Vagina (tissue), 2 donors: Measurements from ENCODE around the gene PGM2. TPM values are rescaled to one million over a fixed set of nuclear protein-coding genes. Genes with fewer than 3 reads are reported as not detected.

Experiments used
- DNase-seq, 2 donors: peaks; one replicate each; pipeline ENCODE4 v3.0.0-alpha.2; 2017; ENCODE audit errors: extremely low spot score in 2 of 2
- H3K27ac ChIP-seq: fragments of 200-600 bp; sonication (generic); one replicate; pipeline ENCODE4 v1.5.1; 2019
- H3K27me3 ChIP-seq: fragments of 200-600 bp; sonication (generic); one replicate; pipeline ENCODE4 v1.5.1; 2019
- H3K36me3 ChIP-seq, 2 donors: fragments of 200-600 bp; sonication (generic); one replicate each; pipeline ENCODE4 v1.5.1; 2017 to 2019
- H3K4me1 ChIP-seq: fragments of 200-600 bp; sonication (generic); one replicate; pipeline ENCODE4 v1.5.1; 2019
- H3K4me3 ChIP-seq, 2 donors: fragments of 200-600 bp; sonication (generic); 1 replicate in 1 of 2; 2 replicates in 1 of 2; pipeline ENCODE4 v1.5.1; 2016 to 2019
- H3K9me3 ChIP-seq: fragments of 200-600 bp; sonication (generic); one replicate; pipeline ENCODE4 v1.5.1; 2019
- POLR2A ChIP-seq, 2 donors: fragments of 450-650 bp; IDR thresholded peaks; one replicate each; pipeline ENCODE4 v1.6.1; 2017; ENCODE audit warnings: antibody characterized with exemption in 2 of 2, mild to moderate bottlenecking in 2 of 2, moderate library complexity in 2 of 2
- POLR2AphosphoS5 ChIP-seq, 2 donors: sonication (generic); formaldehyde crosslinking; IDR thresholded peaks; one replicate each; pipeline ENCODE4 v1.9.0; 2017; ENCODE audit warnings: antibody characterized with exemption in 2 of 2, mild to moderate bottlenecking in 2 of 2, low read depth in 1 of 2; ENCODE audit not compliant: insufficient read depth in 1 of 2
- intact Hi-C: fragments of 100-400 bp; cut with DNase I; formaldehyde crosslinking; loops from one replicate; pipeline ENCODE4 v1.15.1; 2023
- total RNA-seq: library from RNA; depleted of rRNA; stranded (reverse); fragments of >200 nt; gene quantifications from one replicate; pipeline ENCODE4 v1.2.3, GENCODE V29; 2016
- TF ChIP-seq, protein P1 (sequence below), 3 experiments: fragments of 450-650 bp in 2 of 3; fragments of 200-600 bp in 1 of 3; sonication (generic) in 1 of 3; IDR thresholded peaks; one replicate each; pipeline ENCODE4 v1.5.1; 2017 to 2019; ENCODE audit warnings: antibody characterized with exemption in 3 of 3, mild to moderate bottlenecking in 2 of 3, moderate library complexity in 2 of 3

PGM2 gene
- total RNA-seq, 1 donor from 2014 or later, result 30.2 TPM

- no peak overlapping the region for H3K27ac ChIP-seq
- H3K4me1 ChIP-seq, result peaks cover 8% of the 10 kb centered on the region
- peaks cover 0 to 57% of the 10 kb centered on the region in 2 donors for H3K36me3 ChIP-seq
- no peaks in the 10 kb centered on the region for H3K27me3 ChIP-seq
- TF ChIP-seq POLR2AphosphoS5 (IDR thresholded peaks at IDR 0.05; ENCODE audit: insufficient read depth in 1 of 2, low read depth in 1 of 2), result no peak
- no peak for TF ChIP-seq POLR2A (IDR thresholded peaks at IDR 0.05)
- H3K9me3 ChIP-seq, result no peaks in the 10 kb centered on the region
- no peak overlapping the region for H3K4me3 ChIP-seq
- intact Hi-C loops, result no loop called here
- no peak for DNase-seq
Measured at GRCh38 chr4:37835806-37836205, 9.3 kb downstream of the PGM2 start.

GRCh38 chr4:37836274-37836673 is 9.8 kb downstream of the PGM2 start:
- H3K27me3 ChIP-seq, result no peaks in the 10 kb centered on the region
- DNase-seq, result no peak
- no peaks in the 10 kb centered on the region for H3K9me3 ChIP-seq
- H3K4me3 ChIP-seq, result no peak overlapping the region
- H3K27ac ChIP-seq, result no peak overlapping the region
- peaks cover 0 to 56% of the 10 kb centered on the region in 2 donors for H3K36me3 ChIP-seq
- intact Hi-C loops, result no loop called here
- H3K4me1 ChIP-seq, result peaks cover 8% of the 10 kb centered on the region
- no peak for TF ChIP-seq POLR2A (IDR thresholded peaks at IDR 0.05)
- no peak for TF ChIP-seq POLR2AphosphoS5 (IDR thresholded peaks at IDR 0.05; ENCODE audit: insufficient read depth in 1 of 2, low read depth in 1 of 2)

DNA sequence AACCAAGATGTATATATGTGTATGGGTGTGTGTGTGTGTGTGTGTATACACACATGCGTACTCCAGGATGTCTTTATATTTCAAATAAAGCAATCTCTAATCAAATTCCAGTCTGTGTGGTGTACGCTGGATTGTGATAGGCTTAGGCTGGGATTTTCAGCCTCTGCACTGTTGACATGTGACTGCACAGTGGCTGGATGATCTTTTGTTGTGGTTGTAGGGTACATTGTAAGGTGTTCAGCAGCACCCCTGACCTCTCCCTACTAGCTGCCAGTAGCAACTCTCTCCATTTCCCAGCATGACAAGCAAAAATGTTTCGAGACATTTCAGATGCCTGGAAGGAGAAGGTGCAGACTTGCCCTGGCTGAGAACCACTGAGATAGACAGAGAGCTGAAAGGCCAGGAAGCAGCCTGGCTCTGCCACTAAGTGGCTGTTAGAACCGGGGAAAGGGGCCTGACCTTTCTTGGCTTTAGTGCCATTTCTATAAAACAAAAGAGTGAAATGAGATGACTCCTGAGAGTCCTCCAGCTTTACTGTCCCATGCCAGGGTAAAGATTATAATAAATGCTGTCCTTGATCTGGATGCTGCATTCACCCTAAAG is 10.5 kb downstream of the PGM2 start:
- Histone ChIP-seq H3K9me3 (no peaks in the 10 kb centered on the region), H3K36me3 (peaks cover 0 to 52% of the 10 kb centered on the region in 2 donors), H3K4me1 (peaks cover 8% of the 10 kb centered on the region), H3K4me3 (no peak overlapping the region), H3K27me3 (no peaks in the 10 kb centered on the region), H3K27ac (no peak overlapping the region)
- no peak for TF ChIP-seq POLR2AphosphoS5 (IDR thresholded peaks at IDR 0.05; ENCODE audit: insufficient read depth in 1 of 2, low read depth in 1 of 2)
- TF ChIP-seq, protein P1, sequence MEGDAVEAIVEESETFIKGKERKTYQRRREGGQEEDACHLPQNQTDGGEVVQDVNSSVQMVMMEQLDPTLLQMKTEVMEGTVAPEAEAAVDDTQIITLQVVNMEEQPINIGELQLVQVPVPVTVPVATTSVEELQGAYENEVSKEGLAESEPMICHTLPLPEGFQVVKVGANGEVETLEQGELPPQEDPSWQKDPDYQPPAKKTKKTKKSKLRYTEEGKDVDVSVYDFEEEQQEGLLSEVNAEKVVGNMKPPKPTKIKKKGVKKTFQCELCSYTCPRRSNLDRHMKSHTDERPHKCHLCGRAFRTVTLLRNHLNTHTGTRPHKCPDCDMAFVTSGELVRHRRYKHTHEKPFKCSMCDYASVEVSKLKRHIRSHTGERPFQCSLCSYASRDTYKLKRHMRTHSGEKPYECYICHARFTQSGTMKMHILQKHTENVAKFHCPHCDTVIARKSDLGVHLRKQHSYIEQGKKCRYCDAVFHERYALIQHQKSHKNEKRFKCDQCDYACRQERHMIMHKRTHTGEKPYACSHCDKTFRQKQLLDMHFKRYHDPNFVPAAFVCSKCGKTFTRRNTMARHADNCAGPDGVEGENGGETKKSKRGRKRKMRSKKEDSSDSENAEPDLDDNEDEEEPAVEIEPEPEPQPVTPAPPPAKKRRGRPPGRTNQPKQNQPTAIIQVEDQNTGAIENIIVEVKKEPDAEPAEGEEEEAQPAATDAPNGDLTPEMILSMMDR (IDR thresholded peaks at IDR 0.05), result no peak
- no peak for TF ChIP-seq POLR2A (IDR thresholded peaks at IDR 0.05)
- no peak for DNase-seq
- intact Hi-C loops, result no loop called here

GRCh38 chr4:37837446-37837845 is 11.0 kb downstream of the PGM2 start:
- Histone ChIP-seq H3K27ac (no peak overlapping the region), H3K4me3 (no peak overlapping the region), H3K36me3 (peaks cover 0 to 48% of the 10 kb centered on the region in 2 donors), H3K4me1 (peaks cover 8% of the 10 kb centered on the region), H3K9me3 (no peaks in the 10 kb centered on the region), H3K27me3 (no peaks in the 10 kb centered on the region)
- TF ChIP-seq POLR2AphosphoS5 (IDR thresholded peaks at IDR 0.05; ENCODE audit: insufficient read depth in 1 of 2, low read depth in 1 of 2), result no peak
- no peak for TF ChIP-seq POLR2A (IDR thresholded peaks at IDR 0.05)
- TF ChIP-seq, protein P1 (IDR thresholded peaks at IDR 0.05), result no peak
- intact Hi-C loops, result no loop called here
- DNase-seq, result no peak

DNA sequence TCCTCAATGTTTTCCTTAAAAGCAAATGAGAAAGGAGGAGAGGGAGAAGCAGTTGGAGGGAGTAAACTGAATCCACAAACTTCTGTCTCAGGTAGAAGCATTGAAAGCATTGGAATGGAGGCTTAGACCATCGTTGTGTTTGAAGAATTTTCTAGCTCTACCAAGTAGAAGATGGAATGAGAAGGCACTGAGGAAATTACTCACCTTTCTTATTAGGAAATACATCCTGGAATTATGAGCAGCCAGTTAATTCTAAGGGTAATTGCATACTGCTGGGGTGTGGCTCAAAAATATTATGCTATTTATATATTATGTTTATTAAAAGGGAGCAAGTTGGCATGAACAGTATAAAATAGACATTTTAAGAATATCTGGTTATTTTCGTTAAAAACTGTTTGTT is 12.9 kb downstream of the PGM2 start:
- intact Hi-C loops, result no loop called here
- TF ChIP-seq POLR2AphosphoS5 (IDR thresholded peaks at IDR 0.05; ENCODE audit: insufficient read depth in 1 of 2, low read depth in 1 of 2), result no peak
- no peak overlapping the region for H3K27ac ChIP-seq

GRCh38 chr4:37844204-37844603 is 17.7 kb downstream of the PGM2 start:
- Histone ChIP-seq H3K4me1 (no peaks in the 10 kb centered on the region), H3K9me3 (no peaks in the 10 kb centered on the region), H3K27me3 (no peaks in the 10 kb centered on the region), H3K27ac (no peak overlapping the region), H3K36me3 (peaks cover 0 to 56% of the 10 kb centered on the region in 2 donors), H3K4me3 (no peak overlapping the region)
- DNase-seq, result no peak
- no peak for TF ChIP-seq POLR2A (IDR thresholded peaks at IDR 0.05)
- TF ChIP-seq, protein P1 (IDR thresholded peaks at IDR 0.05), result no peak
- intact Hi-C loops, result no loop called here

More for the DNA sequence above, 12.9 kb downstream of the PGM2 start:
- H3K4me3 ChIP-seq, result no peak overlapping the region
- no peaks in the 10 kb centered on the region for H3K9me3 ChIP-seq
- H3K4me1 ChIP-seq, result peaks cover 8% of the 10 kb centered on the region
- no peak for DNase-seq
- no peaks in the 10 kb centered on the region for H3K27me3 ChIP-seq
- peaks cover 0 to 39% of the 10 kb centered on the region in 2 donors for H3K36me3 ChIP-seq
